Prostate gland (tissue), 2 donors: Measurements from ENCODE around the gene MPHOSPH10.
"Not testable (repeated sequence)": the region's sequence is repeated elsewhere in the genome, so short reads cannot be mapped to it uniquely, and the experiment has no call there.

Experiments used
- POLR2A ChIP-seq: fragments of 450-650 bp; IDR thresholded peaks from one replicate; pipeline ENCODE4 v1.6.1; 2016; ENCODE audit warnings: antibody characterized with exemption, mild to moderate bottlenecking
- TF ChIP-seq, protein P1 (sequence below), 4 experiments: fragments of 200-600 bp in 2 of 4; fragments of 450-650 bp in 2 of 4; sonication (generic) in 2 of 4; IDR thresholded peaks; 1 replicate in 3 of 4; 2 replicates in 1 of 4; pipeline ENCODE4 v1.5.1; 2016 to 2019; ENCODE audit warnings: antibody characterized with exemption in 4 of 4, mild to moderate bottlenecking in 2 of 4, moderate library complexity in 2 of 4

DNA sequence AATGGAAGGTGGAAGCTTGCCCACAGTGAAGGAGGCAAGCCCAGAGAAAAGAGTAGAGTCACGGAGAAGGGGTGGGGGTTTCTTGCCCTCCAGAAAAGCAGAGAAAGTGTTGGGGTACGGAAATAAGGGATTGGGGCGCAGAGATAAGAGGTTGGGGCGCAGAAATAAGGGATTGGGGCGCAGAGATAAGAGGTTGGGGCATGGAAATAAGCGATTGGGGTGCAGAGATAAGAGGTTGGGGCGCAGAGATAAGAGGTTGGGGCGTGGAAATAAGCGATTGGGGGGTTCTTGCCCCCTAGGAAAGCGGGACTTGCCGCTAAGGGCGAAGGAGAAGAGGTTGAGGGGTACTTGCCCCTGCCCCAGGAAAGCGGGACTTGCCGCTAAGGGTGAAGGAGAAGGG is 41.0 kb upstream of the MPHOSPH10 start:
- TF ChIP-seq, protein P1, sequence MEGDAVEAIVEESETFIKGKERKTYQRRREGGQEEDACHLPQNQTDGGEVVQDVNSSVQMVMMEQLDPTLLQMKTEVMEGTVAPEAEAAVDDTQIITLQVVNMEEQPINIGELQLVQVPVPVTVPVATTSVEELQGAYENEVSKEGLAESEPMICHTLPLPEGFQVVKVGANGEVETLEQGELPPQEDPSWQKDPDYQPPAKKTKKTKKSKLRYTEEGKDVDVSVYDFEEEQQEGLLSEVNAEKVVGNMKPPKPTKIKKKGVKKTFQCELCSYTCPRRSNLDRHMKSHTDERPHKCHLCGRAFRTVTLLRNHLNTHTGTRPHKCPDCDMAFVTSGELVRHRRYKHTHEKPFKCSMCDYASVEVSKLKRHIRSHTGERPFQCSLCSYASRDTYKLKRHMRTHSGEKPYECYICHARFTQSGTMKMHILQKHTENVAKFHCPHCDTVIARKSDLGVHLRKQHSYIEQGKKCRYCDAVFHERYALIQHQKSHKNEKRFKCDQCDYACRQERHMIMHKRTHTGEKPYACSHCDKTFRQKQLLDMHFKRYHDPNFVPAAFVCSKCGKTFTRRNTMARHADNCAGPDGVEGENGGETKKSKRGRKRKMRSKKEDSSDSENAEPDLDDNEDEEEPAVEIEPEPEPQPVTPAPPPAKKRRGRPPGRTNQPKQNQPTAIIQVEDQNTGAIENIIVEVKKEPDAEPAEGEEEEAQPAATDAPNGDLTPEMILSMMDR (IDR thresholded peaks at IDR 0.05), result not testable (repeated sequence)
- TF ChIP-seq POLR2A, result not testable (repeated sequence)
